ENCODE measurements around the gene CDK5RAP2.

Gene CDK5RAP2

DNA sequence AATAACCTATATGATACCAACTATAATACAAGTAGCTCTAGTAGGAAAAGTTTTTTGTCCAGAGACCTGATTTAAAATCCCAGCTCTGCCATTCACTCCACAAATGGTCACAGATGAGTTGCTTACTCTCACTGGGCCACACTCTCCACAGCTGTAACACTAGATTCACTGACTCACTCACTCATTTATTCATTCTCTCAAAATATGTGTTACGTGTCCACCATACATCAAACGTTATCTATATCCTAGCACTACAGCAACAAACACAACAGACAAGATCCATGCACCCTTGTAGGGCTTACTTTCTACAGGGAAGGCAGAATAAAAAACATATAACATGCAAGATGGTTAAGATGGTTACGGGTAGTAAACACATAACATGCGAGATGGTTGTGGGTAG, 146.3 kb downstream of the CDK5RAP2 start:
- no peak for DNase-seq

DNA sequence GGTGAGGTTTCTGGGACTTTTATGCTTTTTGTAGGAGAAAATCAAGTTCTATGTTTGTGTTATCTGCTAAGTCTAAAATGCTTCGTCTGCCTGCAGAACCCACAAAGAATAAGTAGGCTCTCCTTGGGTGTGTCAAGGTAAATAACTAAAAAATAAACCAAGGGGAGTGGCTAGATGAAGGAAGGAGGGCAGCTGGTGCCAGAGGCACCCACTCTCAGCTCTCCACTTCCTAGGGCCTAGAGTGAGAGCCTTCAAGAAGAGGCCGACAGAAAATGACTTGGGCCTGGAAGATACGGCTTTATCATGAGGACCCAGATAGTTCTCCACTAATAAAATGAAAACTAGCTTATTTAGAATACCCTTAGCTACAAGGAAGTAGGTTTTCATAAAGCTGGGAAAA, 147.4 kb downstream of the CDK5RAP2 start:
- no peak for DNase-seq

DNA sequence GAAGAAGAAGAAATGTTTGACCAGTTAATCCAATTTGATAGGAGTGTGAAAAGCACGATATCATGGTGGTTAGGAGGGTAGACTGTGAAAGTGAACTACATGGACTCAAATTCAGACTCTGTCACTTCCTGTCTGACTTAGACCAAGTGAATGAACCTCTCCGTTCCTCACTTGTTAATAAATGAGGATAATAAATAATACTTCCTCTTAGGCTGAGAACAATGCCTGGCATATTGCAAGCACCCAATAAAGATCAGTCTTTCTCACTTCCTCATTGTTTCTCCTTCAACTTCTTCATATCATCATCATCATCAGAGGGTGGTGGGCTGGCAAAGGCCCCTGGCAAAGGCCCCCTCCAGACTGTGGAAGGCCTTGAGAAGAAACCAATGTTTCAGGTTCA, 148.7 kb downstream of the CDK5RAP2 start:
- peak; percentile 41 to 50 (median 45) for DNase-seq

DNA sequence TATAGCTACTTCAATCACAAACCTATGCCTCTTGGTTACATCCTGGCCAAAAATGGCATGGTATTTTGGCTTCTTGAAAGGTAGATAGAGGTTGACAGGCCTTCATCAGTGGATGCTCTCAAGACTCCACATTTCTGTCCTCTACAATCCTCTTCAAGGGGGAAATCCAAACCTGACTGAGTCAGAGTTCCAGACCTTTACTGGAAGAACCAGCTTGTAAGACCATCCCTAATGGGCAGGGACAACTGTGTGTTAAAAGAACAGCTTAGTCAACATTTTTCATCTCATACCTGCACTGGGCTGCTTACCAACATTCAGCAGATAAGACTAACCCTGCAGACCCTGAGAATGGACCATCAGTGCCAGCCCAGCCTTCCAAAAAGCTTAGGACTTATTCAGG, 155.7 kb downstream of the CDK5RAP2 start:
- DNase-seq = no peak

DNA sequence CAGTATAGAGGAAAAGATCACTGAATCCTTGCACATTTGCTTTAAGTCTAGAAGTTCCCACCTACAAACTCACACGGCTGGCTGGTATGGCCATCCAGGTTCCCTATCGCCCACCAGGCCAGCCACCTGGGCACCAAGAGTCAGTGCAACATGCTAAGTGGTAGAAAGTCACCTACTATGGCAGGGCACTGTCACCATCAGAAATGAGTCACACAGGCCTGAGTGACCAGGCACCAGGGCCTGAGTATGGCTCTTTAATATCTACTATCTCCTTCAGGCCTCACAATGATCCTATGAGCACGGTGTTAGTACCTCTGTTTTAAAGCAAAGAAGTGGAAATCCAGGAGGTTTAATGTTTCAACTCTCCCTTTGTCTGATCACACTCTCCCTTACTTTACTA, 156.2 kb downstream of the CDK5RAP2 start:
- DNase-seq = no peak

DNA sequence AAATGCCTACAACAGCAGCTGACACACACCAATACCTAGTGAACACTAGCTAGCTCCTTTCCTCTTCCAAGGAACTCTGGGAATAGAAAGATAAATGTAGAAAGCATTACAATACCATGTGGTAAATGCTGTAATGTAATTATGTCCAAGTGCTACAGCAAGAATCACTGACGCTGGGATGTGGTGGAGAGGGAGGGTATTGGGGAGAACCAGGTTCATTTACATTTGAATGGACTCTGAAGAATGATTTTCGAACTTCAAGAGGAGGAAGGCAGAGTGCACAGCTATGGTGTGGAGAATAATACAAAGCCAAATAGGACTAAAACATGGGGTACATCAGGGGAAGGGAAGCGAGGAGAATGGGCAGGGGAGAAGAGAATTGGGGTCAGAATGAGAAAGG, 158.0 kb downstream of the CDK5RAP2 start:
- no peak for DNase-seq

DNA sequence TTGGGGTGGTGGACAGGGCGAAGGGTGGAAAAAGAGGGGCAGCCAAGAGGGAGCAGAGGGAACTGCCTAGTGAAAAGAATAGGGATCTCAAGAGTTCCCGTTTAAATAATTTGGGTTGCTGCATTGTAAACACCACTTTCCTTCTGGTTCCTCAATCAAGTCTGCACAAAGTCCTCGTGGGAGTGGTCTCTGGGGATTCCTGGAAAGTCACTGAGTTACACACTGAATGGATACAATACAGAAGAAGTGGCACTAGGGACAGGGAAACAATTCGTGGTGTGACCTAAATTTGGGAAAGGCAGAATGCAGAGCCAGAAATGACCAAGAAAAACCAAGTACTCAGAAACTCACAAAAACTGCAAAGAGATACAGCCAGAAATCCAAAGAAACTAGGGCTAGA, 161.7 kb downstream of the CDK5RAP2 start:
- DNase-seq = no peak

DNA sequence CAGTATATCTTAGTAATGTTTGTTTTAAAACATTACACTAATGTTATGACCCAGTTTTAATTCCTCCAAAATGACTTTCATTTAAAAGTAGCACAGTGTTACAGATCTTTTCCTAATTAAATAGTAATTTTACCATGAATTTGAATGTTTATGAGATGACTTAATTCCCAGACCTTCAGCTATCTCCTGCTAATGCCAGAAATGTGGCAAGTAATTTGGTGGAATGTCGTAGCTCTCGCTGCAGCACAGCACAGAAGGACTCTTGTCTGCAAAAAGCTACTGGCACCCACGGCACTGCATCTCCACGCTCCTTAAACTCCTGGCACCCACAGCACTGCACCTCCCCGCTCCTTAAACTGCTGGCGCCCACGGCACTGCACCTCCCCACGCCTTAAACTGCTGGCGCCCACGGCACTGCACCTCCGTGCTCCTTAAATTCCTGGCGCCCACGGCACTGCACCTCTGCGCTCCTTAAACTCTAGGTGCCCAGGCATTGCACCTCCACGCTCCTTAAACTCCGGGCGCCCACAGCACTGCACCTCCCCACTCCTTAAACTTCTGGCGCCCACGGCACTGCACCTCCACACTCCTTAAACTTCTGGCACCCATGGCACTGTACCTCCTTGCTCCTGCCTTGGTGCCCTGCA, 163.1 kb downstream of the CDK5RAP2 start:
- no peak for DNase-seq

DNA sequence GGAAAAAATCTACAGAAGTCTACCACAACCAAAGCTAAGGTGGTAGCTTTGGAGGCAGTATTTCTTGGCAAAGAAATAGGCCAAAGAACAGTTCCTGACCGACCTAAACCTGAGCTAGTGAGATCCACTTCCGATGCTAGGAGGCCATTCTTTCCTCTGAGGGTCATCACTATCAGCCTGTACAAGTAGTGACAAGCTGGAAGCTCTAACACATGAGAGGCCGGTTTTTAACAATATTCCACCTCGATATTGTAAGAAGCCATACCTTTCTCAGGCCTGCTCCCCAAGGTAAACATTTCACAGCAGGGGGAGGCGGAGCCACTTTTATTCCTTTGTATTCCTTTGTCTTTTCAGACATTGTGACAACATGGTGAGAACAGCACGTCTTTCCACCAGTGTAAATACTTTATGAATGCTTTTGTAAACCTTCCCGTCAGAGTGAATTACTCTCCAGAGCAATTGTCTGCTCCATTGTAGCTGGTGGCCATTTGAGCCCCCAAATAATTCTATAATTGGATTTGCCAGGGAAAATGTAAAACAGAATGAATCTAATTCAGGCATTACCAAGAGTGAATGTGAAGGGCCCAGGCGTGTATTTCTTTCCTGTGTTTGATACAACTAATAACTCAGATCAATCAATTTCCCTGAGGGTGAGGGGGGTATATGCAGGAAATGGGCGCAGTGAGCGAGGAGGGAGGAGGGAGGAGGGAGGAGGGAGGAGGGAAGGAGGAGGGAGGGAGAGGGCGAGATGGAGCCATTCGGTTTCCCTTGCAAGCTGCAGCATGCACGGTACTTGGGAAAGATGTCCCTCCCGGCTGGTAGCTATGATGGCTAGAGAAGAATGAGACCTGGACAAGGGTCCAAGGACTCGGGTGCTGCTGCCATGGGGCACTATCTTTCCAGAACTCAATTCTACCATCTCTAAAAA, 166.6 kb downstream of the CDK5RAP2 start:
- no peak for DNase-seq

DNA sequence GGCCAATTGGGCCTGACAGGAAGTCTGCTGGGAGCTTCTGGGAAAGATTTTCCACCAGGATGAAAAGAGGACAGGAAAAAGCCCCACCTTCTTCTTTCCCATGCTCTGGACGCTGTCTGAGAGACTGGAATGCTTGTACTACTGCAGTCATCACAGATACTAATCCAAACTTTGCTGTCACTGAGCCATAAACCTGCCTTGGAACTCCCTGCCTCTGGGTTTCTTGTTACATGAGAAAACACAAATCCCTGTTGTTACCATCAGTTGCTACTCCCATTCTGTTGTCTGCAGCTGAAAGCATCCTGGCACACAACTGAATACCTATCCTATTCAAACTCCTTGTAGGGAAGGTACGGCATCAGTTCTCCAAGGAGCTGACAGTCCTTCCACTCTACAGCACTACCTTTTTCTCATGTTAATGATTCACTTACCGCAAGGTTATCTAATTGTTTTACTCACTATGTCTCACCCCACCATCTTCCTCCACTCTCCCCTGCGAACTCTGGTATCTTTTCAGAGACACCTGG, 167.5 kb downstream of the CDK5RAP2 start:
- no peak for DNase-seq

DNA sequence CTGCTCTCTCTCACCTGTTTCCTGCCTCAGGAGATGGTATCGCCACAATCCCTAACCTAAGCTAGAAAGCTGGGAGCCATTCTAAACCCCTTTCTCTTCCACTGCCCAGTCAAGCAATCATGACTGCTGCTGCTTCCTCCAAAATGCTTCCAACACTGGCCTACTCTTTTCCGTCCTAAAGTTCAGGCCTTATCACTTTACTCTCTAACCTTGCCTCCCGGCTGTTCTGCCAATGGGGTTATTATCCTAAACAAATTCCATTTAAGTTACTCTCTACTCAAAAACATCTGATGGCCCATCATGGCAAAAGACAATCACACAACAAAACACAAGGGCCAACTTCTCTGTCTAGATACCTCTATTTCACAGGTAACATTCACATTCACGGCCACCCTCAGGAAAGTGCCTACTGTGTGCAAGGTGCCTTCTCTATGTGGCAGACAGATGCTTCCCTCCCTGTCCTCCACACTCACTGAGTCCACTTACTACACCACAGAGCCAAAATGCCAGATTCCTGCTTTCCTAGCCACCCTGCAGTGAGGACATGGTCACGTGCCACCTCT, 168.0 kb downstream of the CDK5RAP2 start:
- no peak for DNase-seq

DNA sequence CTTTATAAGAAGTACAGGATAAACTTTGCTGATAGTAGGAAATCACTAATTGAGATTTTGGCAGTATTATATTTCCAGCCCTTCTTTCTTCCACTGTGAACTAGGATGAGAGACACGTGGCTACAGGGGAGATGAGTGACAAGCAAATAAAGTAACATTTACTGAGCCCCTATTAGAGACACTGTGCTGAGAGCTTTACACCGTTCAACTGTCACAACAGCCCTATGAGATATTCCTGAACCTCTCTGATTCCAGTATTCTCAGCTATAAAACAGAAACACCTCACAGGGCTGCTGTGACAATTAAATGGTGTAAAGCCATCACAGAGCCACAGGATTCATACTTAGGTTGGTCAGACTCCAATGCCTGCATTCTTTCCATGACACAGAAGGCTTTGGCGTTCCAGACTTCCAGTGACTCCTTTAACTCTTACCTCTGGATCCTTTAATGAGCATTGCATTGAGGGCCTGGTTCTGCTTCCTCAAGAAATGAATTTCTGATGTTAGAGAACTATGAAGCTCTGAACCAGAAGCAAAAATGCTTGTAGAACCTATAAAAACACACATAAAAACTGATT, 169.0 kb downstream of the CDK5RAP2 start:
- DNase-seq = no peak

DNA sequence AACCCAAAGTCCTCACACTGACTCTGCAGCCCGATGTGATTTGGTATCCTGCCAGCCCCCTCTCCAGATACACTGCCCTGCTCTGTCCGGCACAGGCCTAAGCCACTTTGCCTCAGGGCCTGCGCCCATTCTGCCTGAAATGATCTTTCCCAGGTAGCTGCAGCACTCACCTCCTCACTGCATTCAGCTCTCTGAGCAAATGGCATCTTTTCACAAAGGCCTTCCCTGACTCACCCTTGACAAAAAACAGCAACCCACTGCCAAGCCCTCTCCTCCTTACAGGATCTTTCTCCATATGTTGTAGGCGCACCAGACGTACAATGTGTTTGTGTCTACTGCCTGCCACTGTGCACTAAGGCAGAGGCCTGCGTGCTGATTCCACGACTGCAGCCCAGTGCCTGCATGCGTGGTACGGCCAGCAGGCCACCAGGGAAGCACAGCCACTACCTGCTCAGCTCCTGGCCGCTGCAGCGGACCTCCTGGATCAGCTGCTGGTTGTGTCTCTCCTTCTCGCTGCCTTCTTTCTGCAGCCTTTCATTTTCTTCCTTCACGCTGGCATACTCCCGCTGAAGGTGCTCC, 171.2 kb downstream of the CDK5RAP2 start:
- DNase-seq = no peak

DNA sequence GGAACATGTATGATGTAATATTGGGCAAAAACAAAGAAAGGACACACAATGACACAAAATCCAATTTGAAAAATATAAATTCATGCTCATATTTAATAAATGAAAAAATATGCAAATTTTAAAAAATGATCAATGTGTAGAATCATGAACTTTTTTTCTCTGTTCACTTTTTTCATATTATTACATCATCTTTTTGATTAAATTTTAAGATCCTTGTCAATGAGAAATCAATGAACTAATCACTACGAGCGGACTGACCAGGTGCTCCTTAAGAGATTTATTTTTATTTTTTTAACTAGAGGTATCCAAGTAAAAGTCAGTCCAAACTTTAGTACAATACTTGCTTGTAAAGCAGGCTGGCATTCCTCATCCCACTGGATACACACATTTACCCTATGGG, 174.1 kb downstream of the CDK5RAP2 start:
- no peak for DNase-seq

DNA sequence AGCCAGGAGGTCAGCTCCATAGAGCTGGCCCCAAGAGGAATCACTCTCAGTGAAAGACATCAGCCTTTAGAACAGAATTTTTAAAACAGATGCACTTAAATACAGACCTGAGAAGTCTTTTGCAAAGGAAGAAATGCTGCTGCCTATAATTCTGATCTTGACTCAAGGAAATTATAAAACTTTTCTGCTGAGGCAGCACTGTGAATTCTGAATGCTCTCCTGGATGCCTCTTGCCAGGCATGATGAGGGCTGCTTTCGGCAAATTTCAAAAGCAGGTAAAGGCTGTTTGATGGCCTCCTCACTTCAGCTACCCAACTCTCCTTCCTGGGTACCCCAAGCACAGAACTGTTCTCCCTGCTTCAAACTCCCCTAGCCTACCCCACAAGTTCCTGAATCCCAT, 174.8 kb downstream of the CDK5RAP2 start:
- no peak for DNase-seq

DNA sequence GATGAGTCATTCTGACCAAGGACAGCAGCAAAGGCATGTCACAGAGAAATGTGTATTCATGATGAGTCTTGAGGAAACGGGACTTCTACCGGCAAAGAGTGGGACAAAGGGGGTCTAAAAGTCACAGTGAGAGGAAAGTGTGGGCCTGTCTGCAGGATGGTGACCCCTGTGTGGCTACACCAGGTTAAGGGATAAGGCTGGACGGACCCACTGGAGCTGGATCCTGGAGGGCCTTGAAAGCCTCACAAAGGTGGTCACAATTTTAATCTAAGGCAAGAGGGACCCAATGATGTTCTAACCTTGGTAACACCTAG, 176.5 kb downstream of the CDK5RAP2 start:
- peak; percentile 68 to 86 (median 85) for DNase-seq

DNA sequence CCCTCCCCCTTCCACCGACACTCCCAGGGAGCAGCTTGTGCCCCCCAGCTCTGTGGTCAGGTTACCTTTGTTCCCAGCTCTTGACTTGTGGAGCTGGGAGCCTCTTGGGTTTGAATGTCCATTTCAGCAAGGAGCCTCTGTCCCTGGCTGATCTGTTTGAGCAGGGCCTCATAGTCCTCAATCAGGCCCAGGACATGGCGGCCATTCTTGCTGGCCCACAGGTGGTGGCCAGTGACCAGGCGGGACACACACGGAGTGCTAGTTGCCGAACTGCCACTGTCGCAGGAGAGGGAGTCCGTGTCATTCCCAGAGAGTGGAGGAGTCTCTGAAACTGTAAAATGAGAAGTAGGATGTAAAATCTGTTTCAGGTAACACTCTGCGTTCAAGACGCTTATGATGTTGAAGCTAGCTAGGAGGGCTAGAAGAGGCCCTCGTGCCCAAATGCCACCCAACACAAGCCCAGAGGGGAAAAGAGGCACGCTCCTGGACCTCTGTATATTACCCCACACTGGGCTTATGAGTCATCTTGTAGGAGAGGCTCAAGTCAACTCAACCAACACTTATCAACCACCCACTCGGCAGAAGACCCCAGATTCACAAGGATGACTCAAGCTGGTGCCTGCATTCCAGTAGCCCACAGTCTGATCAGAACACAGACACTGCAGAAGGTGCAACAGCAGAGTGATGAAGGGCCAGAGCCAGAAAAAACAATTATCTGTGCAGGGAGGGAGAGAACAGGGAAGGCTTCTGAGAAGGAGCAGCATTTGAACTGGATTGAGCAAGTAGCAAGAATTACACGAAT, 177.0 kb downstream of the CDK5RAP2 start:
- peak; percentile 54 to 63 (median 61) for DNase-seq

DNA sequence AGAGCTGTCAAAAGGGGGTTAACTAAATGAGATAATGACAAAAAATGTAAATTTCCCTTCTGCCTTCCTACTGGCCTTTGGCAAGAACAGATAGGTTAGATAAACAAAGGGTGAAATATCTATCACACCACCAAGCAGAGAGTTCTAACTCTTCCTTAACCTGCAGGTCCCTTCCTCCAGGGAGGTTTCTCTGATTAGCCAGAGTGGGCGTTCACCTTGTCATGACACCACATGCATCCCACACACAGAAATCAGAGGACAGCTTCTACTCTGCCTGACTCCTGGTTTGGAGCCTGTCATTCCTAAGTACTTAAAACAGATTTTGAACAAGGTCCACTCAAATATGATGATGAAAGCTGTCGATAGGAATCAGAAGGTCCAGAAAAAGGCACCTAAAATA, 180.0 kb downstream of the CDK5RAP2 start:
- no peak for DNase-seq

DNA sequence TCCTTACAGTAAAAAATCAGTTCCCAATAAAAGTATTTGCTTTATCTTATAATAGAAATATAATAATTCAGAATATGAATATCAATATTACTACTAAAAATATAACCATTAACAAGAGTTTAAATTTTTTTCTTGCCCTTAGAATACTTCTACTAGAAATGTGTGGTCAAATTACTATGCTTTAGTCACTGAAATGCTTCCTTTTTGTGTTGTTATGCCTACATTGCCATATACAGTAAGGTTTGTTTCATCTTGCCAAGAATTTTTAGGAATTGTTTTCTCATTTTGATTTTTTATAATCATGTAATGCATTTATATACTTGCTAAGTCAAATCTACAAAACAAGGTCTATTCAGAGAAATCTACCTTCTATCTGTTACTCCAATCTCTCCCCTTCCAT, 181.7 kb downstream of the CDK5RAP2 start:
- no peak for DNase-seq

DNA sequence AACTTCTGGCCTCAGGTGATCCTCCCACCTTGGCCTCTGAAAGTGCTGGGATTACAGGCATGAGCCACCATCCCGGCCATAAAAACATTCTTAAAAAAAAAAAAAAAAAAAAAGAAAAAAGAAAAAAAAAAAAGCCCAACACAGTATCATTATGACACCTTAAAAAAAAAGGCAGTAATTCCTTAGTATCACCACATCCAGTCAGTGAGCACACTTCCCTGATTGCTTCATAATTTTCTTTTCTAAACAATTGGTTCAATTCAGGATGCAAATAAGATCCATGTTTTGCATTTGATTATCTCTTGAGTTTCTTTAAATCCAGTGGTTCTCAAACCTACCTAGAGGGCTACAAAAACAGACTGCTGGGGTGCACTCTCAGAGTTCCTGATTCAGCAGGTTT, 182.5 kb downstream of the CDK5RAP2 start:
- no peak for DNase-seq

DNA sequence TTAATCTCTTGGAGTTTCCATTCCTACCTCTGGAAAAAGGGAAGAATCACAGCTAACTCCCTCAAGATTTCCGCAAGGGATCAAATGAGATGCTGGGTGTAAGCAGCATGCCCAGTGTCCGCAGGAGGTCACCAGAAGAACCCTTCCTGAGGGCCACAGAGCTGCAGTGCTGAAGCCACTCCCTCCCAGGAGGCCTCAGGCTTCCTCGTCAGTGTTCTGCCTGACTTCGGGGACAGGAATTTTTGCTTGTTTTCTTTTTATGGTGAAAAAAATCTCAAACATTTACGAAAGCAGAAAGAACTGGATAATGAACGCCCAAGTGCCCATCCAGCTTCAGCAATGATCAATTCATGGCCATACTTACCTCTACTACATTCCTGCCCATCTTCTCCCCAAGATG, 183.0 kb downstream of the CDK5RAP2 start:
- no peak for DNase-seq

DNA sequence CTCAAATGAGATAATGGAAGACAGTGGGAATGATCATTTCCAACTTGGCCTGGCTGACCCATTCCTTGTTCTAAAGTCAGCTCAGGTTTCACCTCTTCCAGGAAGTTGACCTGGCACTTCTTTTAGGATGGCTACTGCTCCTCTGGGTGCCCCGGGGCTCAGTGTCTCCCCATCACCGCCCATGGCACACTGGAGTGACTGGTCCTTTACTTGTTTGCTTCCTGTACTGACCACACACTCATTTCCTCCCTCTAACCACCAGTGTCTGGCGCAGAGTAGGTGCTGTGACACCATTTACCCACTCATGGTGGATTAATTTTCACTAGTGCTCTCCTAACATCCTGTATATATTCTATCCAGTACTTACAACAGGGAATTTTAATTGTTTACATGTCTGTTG, 183.5 kb downstream of the CDK5RAP2 start:
- no peak for DNase-seq

Measured in suppressor macrophage treated with lipopolysaccharide for 1 hour (primary cell).